Suppressor macrophage treated with lipopolysaccharide for 4 hours (primary cell): ENCODE results near the gene PRSS27.
"Not testable (repeated sequence)": the region's sequence is repeated elsewhere in the genome, so short reads cannot be mapped to it uniquely, and the experiment has no call there.

ENCODE experiments used
- DNase-seq: peaks from one replicate; pipeline ENCODE4 v3.0.0-alpha.2; 2020

The PRSS27 gene

DNA sequence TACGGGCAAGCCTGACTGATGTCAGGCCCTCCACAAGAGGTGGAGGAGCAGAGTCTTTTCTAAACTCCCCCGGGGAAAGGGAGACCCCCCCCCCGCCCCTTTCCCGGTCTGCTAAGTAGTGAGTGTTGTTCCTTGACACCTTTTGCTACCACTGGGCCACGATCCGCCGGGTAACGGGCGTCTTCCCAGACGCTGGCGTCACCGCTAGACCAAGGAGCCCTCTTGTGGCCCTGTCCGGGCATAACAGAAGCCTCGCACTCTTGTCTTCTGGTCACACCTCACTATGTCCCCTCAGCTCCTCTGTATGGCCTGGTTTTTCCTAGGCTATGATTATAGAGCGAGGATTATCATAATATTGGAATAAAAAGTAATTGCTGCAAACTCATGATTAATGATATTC, 50.0 kb downstream of the PRSS27 start:
- DNase-seq = peak; percentile 60

DNA sequence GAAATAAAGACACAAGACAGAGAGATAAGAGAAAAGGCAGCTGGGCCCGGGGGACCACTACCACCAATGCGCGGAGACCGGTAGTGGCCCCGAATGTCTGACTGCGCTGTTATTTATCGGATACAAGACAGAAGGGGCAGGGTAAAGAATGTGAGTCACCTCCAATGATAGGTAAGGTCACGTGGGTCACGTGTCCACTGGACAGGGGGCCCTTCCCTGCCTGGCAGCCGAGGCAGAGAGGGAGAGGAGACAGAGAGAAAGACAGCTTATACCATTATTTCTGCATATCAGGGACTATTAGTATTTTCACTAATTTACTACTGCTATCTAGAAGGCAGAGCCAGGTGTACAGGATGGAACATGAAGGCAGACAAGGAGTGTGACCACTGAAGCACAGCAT, 50.4 kb downstream of the PRSS27 start:
- not testable (repeated sequence) for DNase-seq

DNA sequence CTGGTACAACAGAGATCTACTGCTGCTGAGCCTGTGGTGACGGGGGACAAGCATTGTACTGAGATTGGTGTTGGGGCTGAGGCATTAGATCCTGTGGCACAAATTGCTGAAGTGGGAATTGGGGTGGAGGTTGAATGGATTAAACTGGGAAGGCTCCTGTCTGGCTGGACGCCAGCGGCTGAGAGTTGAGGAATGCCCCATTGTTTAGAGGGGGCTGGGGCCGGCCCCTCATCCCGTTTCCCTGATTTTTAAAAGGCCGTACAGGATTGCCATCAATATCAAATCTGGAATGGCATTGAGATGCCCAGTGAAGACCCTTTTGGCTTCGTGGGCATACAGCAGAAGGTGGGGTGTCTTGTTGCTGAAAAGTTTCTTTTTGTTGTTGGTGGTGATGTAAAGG, 53.4 kb downstream of the PRSS27 start:
- DNase-seq = not testable (repeated sequence)

DNA sequence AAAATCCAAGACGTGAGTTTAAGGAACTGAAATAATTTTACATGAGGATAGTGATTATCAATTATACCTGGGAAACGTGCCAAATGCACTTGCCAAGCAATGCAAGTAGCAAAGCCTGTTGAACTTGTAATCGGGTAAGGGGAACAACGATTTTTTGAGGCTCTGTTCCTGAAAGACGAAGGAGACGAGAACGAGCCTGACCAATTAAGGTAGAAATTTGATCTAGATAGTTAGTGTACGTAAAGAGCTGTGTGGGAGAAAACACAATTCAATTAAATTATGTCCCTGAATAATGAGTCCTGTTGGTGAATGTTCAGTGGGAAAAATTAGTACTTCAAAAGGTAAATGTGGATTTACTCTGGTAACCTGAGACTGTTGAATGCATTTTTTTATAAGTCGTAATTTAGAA, 55.4 kb downstream of the PRSS27 start:
- no peak for DNase-seq

DNA sequence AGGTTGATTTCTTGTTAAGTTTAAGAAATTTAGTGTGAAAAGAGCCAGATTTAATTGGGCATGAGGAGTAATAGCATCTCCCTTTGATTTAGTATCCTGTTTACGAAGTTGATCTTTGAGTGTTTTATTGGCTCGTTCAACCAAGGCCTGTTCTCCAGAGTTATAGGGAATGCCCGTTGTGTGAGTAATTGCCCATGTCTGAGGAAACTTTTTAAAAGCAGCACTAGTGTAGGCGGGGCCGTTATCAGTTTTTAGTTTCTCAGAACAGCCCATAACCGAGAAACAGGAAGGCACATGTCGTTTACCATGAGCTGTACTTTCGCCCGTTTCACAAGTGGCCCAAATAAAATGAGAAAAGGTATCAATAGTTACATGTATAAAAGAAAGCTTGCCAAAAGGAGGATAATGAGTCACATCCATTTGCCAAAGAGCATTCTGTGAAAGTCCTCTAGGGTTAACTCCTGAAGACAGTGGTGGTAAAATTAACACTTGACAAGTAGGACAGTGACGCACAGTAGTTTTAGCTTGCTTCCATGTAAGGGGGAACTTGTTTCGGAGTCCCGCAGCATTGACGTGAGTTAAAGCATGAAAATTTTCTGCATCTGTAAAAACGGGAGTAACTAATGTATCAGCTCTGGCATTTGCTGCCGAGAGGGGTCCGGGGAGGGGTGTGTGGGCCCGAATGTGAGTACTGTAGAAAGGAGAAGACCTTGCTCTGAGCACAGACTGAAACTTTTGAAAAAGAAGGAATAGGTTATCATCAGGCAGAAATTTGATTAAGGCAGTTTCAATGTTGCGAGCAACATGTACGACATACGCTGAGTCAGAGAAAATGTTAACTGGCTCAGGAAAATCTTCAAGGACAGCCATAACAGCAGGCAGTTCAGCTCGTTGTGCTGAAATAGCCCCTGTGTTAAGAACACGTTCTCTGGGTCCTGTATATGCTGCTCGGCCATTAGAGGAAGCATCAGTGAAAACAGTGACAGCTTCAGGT, 56.2 kb downstream of the PRSS27 start:
- DNase-seq = peak; percentile 61
